ENCODE data around the gene SYT3.
"Not testable (repeated sequence)": the region's sequence is repeated elsewhere in the genome, so short reads cannot be mapped to it uniquely, and the experiment has no call there.

SYT3 gene

GRCh38 chr19:50602935-50603334 lies 36.7 kb downstream of the SYT3 start:
- DNase-seq (ENCODE audit: low spot score): no peak

- DNase-seq (ENCODE audit: low spot score): no peak
Measured at GRCh38 chr19:50602496-50602895, 37.2 kb downstream of the SYT3 start.

GRCh38 chr19:50602089-50602422 lies 37.6 kb downstream of the SYT3 start:
- DNase-seq (ENCODE audit: low spot score): no peak

- DNase-seq (ENCODE audit: low spot score): no peak
Measured at GRCh38 chr19:50601407-50602088, 38.1 kb downstream of the SYT3 start.

GRCh38 chr19:50599427-50599826 lies 40.3 kb downstream of the SYT3 start:
- no peak for DNase-seq (ENCODE audit: low spot score)

GRCh38 chr19:50590191-50590590 lies 49.5 kb downstream of the SYT3 start:
- no peak for DNase-seq (ENCODE audit: low spot score)

GRCh38 chr19:50581795-50582660 lies 57.7 kb downstream of the SYT3 start:
- DNase-seq (ENCODE audit: low spot score): not testable (repeated sequence)

- no peak for DNase-seq (ENCODE audit: low spot score)
Measured at GRCh38 chr19:50580970-50581634, 58.6 kb downstream of the SYT3 start.

GRCh38 chr19:50580240-50580639 lies 59.4 kb downstream of the SYT3 start:
- DNase-seq (ENCODE audit: low spot score): no peak

- not testable (repeated sequence) for DNase-seq (ENCODE audit: low spot score)
Measured at GRCh38 chr19:50576769-50577168, 62.9 kb downstream of the SYT3 start.

GRCh38 chr19:50573741-50574461 lies 65.8 kb downstream of the SYT3 start:
- no peak for DNase-seq (ENCODE audit: low spot score)

Data from hematopoietic multipotent progenitor cell treated with erythropoietin and hydrocortisone succinate and interleukin-3 and kit ligand, for 17 days (in vitro differentiated cells).